ENCODE data around the gene RASGRP2.

DNA sequence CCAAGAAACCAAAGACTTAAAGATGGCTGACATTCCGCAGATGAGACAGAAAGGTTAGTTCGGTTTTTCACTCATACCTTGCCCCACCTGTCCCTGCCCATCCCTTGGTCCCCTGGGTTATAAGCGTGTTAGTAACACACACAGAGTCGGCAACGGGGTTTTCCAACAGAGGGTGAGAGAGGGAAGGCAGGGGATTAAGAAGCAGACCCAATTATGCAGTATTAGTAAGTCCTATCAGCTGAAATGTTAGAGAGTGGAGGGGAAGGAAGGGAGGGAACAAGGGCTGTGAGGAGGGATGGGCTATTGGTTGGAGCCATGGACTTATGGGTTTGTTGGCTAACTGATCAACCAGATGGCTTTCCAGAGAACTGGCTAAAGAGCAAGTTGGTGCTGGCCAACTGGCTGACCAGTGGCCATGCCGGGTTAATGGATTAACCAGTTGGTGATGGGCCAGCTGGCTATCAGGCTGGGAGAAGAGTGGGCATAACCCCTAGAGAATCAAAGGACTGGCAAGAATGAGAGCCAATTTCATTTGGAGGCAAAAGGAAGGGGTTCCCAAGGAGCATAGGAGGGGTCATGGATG is 66.4 kb downstream of the RASGRP2 start:
- TF ChIP-seq, protein P1, sequence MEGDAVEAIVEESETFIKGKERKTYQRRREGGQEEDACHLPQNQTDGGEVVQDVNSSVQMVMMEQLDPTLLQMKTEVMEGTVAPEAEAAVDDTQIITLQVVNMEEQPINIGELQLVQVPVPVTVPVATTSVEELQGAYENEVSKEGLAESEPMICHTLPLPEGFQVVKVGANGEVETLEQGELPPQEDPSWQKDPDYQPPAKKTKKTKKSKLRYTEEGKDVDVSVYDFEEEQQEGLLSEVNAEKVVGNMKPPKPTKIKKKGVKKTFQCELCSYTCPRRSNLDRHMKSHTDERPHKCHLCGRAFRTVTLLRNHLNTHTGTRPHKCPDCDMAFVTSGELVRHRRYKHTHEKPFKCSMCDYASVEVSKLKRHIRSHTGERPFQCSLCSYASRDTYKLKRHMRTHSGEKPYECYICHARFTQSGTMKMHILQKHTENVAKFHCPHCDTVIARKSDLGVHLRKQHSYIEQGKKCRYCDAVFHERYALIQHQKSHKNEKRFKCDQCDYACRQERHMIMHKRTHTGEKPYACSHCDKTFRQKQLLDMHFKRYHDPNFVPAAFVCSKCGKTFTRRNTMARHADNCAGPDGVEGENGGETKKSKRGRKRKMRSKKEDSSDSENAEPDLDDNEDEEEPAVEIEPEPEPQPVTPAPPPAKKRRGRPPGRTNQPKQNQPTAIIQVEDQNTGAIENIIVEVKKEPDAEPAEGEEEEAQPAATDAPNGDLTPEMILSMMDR (optimal IDR thresholded peaks at IDR 0.05 in 1 of 3, IDR thresholded peaks at IDR 0.05 in 1 of 3, conservative IDR thresholded peaks at IDR 0.05 in 1 of 3; ENCODE audit: extremely low read depth in 1 of 3, insufficient read depth in 2 of 3, low read length in 3 of 3): no peak
- TF ChIP-seq EZH2 (IDR thresholded peaks at IDR 0.05; ENCODE audit: low read length): no peak

All from keratinocyte (primary cell).